ENCODE results near the gene PHIP. TPM values are rescaled to one million over a fixed set of nuclear protein-coding genes. Genes with fewer than 3 reads are reported as not detected.

PHIP gene
- total and polyA plus RNA-seq, 9 of the 15 experiments (the other 6 are each of a cell fraction or from before 2014, with no cell fraction given) = 8.1 to 36.3 (median 16.5) TPM

- H3K4me1 ChIP-seq (replicated peaks in 1 of 2; ENCODE audit: control insufficient read depth in 2 of 2, insufficient read depth in 2 of 2, low read length in 2 of 2) = no peaks in the 10 kb centered on the region; a peak in 2 of 5 replicates
- H3K27me3 ChIP-seq (ENCODE audit: control insufficient read depth in 2 of 2, insufficient read depth in 2 of 2, low read length in 2 of 2) = no peaks in the 10 kb centered on the region
- H3K9me1 ChIP-seq (ENCODE audit: control insufficient read depth, insufficient read depth, low read length) = no peaks in the 10 kb centered on the region
- no peak overlapping the region for H3K4me3 ChIP-seq
- WGBS (ENCODE audit: insufficient coverage, low coverage, missing lambda C conversion rate) = 86% methylated on average over 2 of the region's 2 CpGs
- no peaks in the 10 kb centered on the region for H3K9me3 ChIP-seq (replicated peaks; ENCODE audit: control insufficient read depth, insufficient read depth, low read depth, low read length)
- ATAC-seq = no peak; the same call in 2 of the 3 replicates
- in situ Hi-C loops (cut with MboI) (no loop called here), intact Hi-C loops (cut with micrococcal nuclease) (no loop called here)
- FAIRE-seq = peak; percentile 52
- no peak for DNase-seq (ENCODE audit: extremely low read depth in 1 of 4, low spot score in 3 of 4)
- peaks cover 71% of the 10 kb centered on the region for H3K36me3 ChIP-seq (ENCODE audit: control insufficient read depth, insufficient read depth, low read length)
- H3K9ac ChIP-seq (ENCODE audit: insufficient read depth in 1 of 2, low read depth in 2 of 2, low read length in 2 of 2) = no peak overlapping the region
- POLR2A ChIA-PET = interaction anchor here (1.0 kb wide), 1 partner anchor 12 kb away, joined by 3 read pairs; no protein-coding TSS in a partner anchor
- peaks cover 84% of the 10 kb centered on the region for H3K79me2 ChIP-seq (ENCODE audit: control insufficient read depth, insufficient read depth, low read length)
- no peak overlapping the region for H3K27ac ChIP-seq (ENCODE audit: extremely low read depth, low read depth, low read length)
- TF ChIP-seq LARP7 (IDR thresholded peaks at IDR 0.05) (no peak), ZNF133 (CRISPR knock-in tag; IDR thresholded peaks at IDR 0.05) (no peak), PPARD (CRISPR knock-in tag; IDR thresholded peaks at IDR 0.05) (no peak), CBX8 (IDR thresholded peaks at IDR 0.05; ENCODE audit: borderline replicate concordance, extremely low read depth, low read depth, low read length, poor library complexity, severe bottlenecking) (no peak), ETV5 (CRISPR knock-in tag; IDR thresholded peaks at IDR 0.05; ENCODE audit: low read depth) (no peak), PCBP1 (IDR thresholded peaks at IDR 0.05; ENCODE audit: low read depth, low read length, poor library complexity, severe bottlenecking) (no peak), RNF2 (IDR thresholded peaks at IDR 0.05) (no peak), FOXO4 (CRISPR knock-in tag; IDR thresholded peaks at IDR 0.05) (no peak), CEBPB (tag; IDR thresholded peaks at IDR 0.05) (no peak), TCF15 (CRISPR knock-in tag; IDR thresholded peaks at IDR 0.05) (no peak)
- no peaks in the 10 kb centered on the region for H4K20me1 ChIP-seq (replicated peaks; ENCODE audit: control insufficient read depth, insufficient read depth, low read length)
- CTCF ChIA-PET (ENCODE audit: low intra/inter-chr PET ratio) = no interaction called here
- no peak overlapping the region for H2AFZ ChIP-seq (ENCODE audit: low read depth, low read length)
- BruUV-seq (replicated peaks) = no TSS peak
- no peak overlapping the region for H3K4me2 ChIP-seq (ENCODE audit: insufficient read depth, low read length)
These were observed 43.2 kb downstream of the PHIP start for GRCh38 chr6:79034865-79035264.

All from K562 (cell line).